ENCODE results near the gene KCTD7. TPM values are rescaled to one million over a fixed set of nuclear protein-coding genes. Genes with fewer than 3 reads are reported as not detected.
A peak's percentile ranks its signal among the peaks of the same experiment; 100 is the strongest.

KCTD7 gene
- total RNA-seq, 1 experiment from 2014 or later, result 5.5 TPM

DNA sequence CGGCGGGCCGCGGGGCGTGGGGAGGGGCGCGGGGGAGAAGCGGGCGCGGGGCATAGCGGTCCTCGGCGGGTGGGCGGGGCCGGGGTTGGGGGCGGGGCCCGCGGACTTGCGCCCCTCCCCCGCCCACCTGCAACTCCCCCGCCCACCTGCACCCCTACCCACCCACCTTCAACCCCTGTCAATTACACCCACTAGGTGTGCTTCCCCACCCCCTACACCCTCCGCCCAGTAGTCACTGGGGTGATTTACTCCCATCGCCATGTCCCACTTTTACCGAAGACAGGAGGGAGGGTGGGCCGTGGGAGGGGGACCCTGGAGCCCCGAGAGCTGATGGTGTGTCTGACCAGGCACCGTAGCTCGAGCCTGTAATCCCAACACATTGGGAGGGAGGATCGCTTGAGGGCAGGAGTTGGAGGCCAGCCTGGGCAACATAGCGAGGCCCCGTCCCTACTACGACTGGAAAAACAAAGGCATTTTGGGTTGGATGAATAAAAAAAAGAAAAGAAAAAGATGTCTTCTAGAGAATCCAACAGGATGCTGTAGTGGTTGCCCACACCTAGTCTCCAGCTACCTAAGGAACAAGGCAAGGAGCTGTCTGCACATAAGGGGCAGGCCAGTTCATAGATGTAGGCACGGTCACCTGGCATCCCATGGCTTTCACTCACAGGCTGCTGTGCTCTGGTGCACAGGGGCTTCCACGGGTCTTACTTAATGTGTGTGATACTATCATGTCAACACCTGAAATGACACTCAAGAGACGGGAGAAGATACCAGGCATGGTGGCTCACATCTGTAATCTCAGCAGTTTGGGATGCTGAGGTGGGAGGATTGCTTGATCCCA is 761 bp downstream of the KCTD7 start:
- H3K79me2 ChIP-seq (ENCODE audit: low read length), result no peaks in the 10 kb centered on the region
- DNase-seq (no peak), ATAC-seq (peak; percentile 5)
- H2AFZ ChIP-seq (ENCODE audit: low read length), result peak overlapping the region; percentile 68
- intact Hi-C loops (cut with micrococcal nuclease), result no loop called here
- TF ChIP-seq, protein P1, sequence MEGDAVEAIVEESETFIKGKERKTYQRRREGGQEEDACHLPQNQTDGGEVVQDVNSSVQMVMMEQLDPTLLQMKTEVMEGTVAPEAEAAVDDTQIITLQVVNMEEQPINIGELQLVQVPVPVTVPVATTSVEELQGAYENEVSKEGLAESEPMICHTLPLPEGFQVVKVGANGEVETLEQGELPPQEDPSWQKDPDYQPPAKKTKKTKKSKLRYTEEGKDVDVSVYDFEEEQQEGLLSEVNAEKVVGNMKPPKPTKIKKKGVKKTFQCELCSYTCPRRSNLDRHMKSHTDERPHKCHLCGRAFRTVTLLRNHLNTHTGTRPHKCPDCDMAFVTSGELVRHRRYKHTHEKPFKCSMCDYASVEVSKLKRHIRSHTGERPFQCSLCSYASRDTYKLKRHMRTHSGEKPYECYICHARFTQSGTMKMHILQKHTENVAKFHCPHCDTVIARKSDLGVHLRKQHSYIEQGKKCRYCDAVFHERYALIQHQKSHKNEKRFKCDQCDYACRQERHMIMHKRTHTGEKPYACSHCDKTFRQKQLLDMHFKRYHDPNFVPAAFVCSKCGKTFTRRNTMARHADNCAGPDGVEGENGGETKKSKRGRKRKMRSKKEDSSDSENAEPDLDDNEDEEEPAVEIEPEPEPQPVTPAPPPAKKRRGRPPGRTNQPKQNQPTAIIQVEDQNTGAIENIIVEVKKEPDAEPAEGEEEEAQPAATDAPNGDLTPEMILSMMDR (conservative IDR thresholded peaks at IDR 0.05; ENCODE audit: low read depth, low read length), result no peak
- H3K27ac ChIP-seq (ENCODE audit: low read length), result no peak overlapping the region
- CTCF ChIA-PET, result no interaction called here
- H3K36me3 ChIP-seq (ENCODE audit: low read depth, low read length), result no peaks in the 10 kb centered on the region
- POLR2A ChIA-PET (ENCODE audit: unreplicated experiment), result interaction anchor here (0.5 to 0.7 kb wide), 7 partner anchors 20 to 662 kb away, joined by 3 to 22 read pairs (median 9); partner anchors contain the start of gene SBDS
- peak overlapping the region; percentile 69 for H3K4me3 ChIP-seq (ENCODE audit: low read length)
- no peaks in the 10 kb centered on the region for H4K20me1 ChIP-seq (ENCODE audit: low read length)
- peak overlapping the region; percentile 83 for H3K4me2 ChIP-seq (ENCODE audit: low read length)
- peaks cover 8% of the 10 kb centered on the region; the same call in 1 of the 2 replicates for H3K4me1 ChIP-seq (ENCODE audit: insufficient read depth, low read length)
- H3K9me2 ChIP-seq (replicated peaks; ENCODE audit: low read length), result no peaks in the 10 kb centered on the region
- no peaks in the 10 kb centered on the region for H3F3A ChIP-seq (ENCODE audit: low read length, unreplicated experiment)
- TSS peak; percentile 67 for BruUV-seq (replicated peaks)
- no peaks in the 10 kb centered on the region for H3K27me3 ChIP-seq (ENCODE audit: low read length)
- H3K9me3 ChIP-seq (ENCODE audit: low read length), result no peaks in the 10 kb centered on the region
- peak overlapping the region; percentile 27; the same call in 1 of the 2 replicates for H3K9ac ChIP-seq (ENCODE audit: low read length)

DNA sequence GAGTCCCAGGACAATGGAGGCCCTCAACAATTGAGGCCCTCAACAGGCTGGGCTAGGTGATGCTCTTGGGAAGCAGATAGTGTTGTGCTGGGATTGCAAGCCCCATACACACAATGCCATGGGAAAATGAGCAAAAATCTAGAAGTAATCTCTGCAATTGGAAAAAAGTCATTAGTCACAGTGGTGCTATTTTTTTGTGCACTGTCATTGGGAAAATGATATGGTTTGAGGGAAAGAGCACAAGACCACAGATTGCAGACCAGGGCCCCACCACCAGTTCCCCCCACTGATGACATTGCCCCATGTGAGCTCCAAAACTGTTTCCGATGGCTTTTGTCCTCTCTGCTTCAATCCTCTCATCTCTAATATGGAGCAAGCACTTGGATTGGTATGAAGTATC is 1.9 kb downstream of the KCTD7 start:
- intact Hi-C loops (cut with micrococcal nuclease), result no loop called here
- BruUV-seq (replicated peaks), result no TSS peak
- H3K9me3 ChIP-seq (ENCODE audit: low read length), result no peaks in the 10 kb centered on the region
- no peak overlapping the region for H3K9ac ChIP-seq (ENCODE audit: low read length)
- DNase-seq (no peak), ATAC-seq (no peak)
- ChIA-PET POLR2A (ENCODE audit: unreplicated experiment) (interaction anchor here (0.5 to 0.6 kb wide), 2 partner anchors 67 to 426 kb away, joined by 3 read pairs; no protein-coding TSS in a partner anchor), CTCF (no interaction called here)
- H3K27ac ChIP-seq (ENCODE audit: low read length), result no peak overlapping the region
- no peak overlapping the region for H3K4me2 ChIP-seq (ENCODE audit: low read length)
- no peak overlapping the region for H2AFZ ChIP-seq (ENCODE audit: low read length)
- no peaks in the 10 kb centered on the region for H3K9me2 ChIP-seq (replicated peaks; ENCODE audit: low read length)
- H3K79me2 ChIP-seq (ENCODE audit: low read length), result no peaks in the 10 kb centered on the region
- TF ChIP-seq, protein P1 (conservative IDR thresholded peaks at IDR 0.05; ENCODE audit: low read depth, low read length), result no peak
- TF ChIP-seq EZH2phosphoT487 (IDR thresholded peaks at IDR 0.05; ENCODE audit: borderline replicate concordance, low read length) (no peak), EZH2 (IDR thresholded peaks at IDR 0.05; ENCODE audit: low read length, unreplicated experiment) (no peak)
- H3K27me3 ChIP-seq (ENCODE audit: low read length), result no peaks in the 10 kb centered on the region
- H3K4me1 ChIP-seq (ENCODE audit: insufficient read depth, low read length), result peaks cover 8% of the 10 kb centered on the region; the same call in 1 of the 2 replicates
- H3K4me3 ChIP-seq (ENCODE audit: low read length), result no peak overlapping the region
- H3K36me3 ChIP-seq (ENCODE audit: low read depth, low read length), result no peaks in the 10 kb centered on the region
- no peaks in the 10 kb centered on the region for H3F3A ChIP-seq (ENCODE audit: low read length, unreplicated experiment)
- H4K20me1 ChIP-seq (ENCODE audit: low read length), result no peaks in the 10 kb centered on the region

GRCh38 chr7:66631471-66631870 is 2.8 kb downstream of the KCTD7 start:
- H3K4me2 ChIP-seq (ENCODE audit: low read length), result no peak overlapping the region
- DNase-seq (no peak), ATAC-seq (no peak)
- TF ChIP-seq, protein P1 (conservative IDR thresholded peaks at IDR 0.05; ENCODE audit: low read depth, low read length), result no peak
- TF ChIP-seq EZH2phosphoT487 (IDR thresholded peaks at IDR 0.05; ENCODE audit: borderline replicate concordance, low read length), result no peak
- no peak for TF ChIP-seq EZH2 (IDR thresholded peaks at IDR 0.05; ENCODE audit: low read length, unreplicated experiment)
- ChIA-PET CTCF (no interaction called here), POLR2A (ENCODE audit: unreplicated experiment) (interaction anchor here (0.6 kb wide), 1 partner anchor 134 kb away, joined by 3 read pairs; no protein-coding TSS in a partner anchor)
- H3K4me3 ChIP-seq (ENCODE audit: low read length), result no peak overlapping the region
- H3K36me3 ChIP-seq (ENCODE audit: low read depth, low read length), result no peaks in the 10 kb centered on the region
- peaks cover 8% of the 10 kb centered on the region; the same call in 1 of the 2 replicates for H3K4me1 ChIP-seq (ENCODE audit: insufficient read depth, low read length)
- H3K9me3 ChIP-seq (ENCODE audit: low read length), result no peaks in the 10 kb centered on the region
- no peaks in the 10 kb centered on the region for H3F3A ChIP-seq (ENCODE audit: low read length, unreplicated experiment)
- BruUV-seq (replicated peaks), result no TSS peak
- intact Hi-C loops (cut with micrococcal nuclease), result no loop called here
- no peak overlapping the region for H3K9ac ChIP-seq (ENCODE audit: low read length)
- no peaks in the 10 kb centered on the region for H4K20me1 ChIP-seq (ENCODE audit: low read length)
- H2AFZ ChIP-seq (ENCODE audit: low read length), result no peak overlapping the region
- H3K27ac ChIP-seq (ENCODE audit: low read length), result no peak overlapping the region
- H3K9me2 ChIP-seq (replicated peaks; ENCODE audit: low read length), result no peaks in the 10 kb centered on the region
- no peaks in the 10 kb centered on the region for H3K27me3 ChIP-seq (ENCODE audit: low read length)
- H3K79me2 ChIP-seq (ENCODE audit: low read length), result no peaks in the 10 kb centered on the region
